Activated CD4-positive, alpha-beta T cell treated with anti-CD3 and anti-CD28 coated beads, Interleukin-2, amount 10 ng/mL, durations not matched to agents 7 days and 5 days (primary cell): ENCODE measurements around the gene CDH4. TPM values are rescaled to one million over a fixed set of nuclear protein-coding genes. Genes with fewer than 3 reads are reported as not detected.
"Not testable (repeated sequence)": the region's sequence is repeated elsewhere in the genome, so short reads cannot be mapped to it uniquely, and the experiment has no call there.

Source experiments
- CTCF ChIA-PET: fragments of 350-600 bp; sonication (Branson Sonifier 250); formaldehyde crosslinking; loops from one replicate; lab custom pipeline; 2021; ENCODE audit warnings: antibody characterized with exemption; lab: Charles Lee
- POLR2A ChIA-PET: fragments of 350-600 bp; sonication (Branson Sonifier 250); formaldehyde crosslinking; loops from one replicate; lab custom pipeline; 2021; ENCODE audit warnings: antibody characterized with exemption; lab: Charles Lee
- DNase-seq: peaks from one replicate; pipeline ENCODE4 v3.0.0-alpha.2; 2020
- H3K27ac Mint-ChIP-seq: one replicate; pipeline ENCODE4 v1.8.0; 2021; ENCODE audit warnings: mild to moderate bottlenecking, moderate library complexity, mixed read lengths
- H3K27me3 Mint-ChIP-seq: one replicate; pipeline ENCODE4 v1.8.0; 2021; ENCODE audit warnings: mixed read lengths
- H3K36me3 Mint-ChIP-seq: one replicate; pipeline ENCODE4 v1.8.0; 2021; ENCODE audit warnings: low read depth, mixed read lengths
- H3K4me1 Mint-ChIP-seq: one replicate; pipeline ENCODE4 v1.8.0; 2021; ENCODE audit warnings: mixed read lengths
- H3K4me3 Mint-ChIP-seq: one replicate; pipeline ENCODE4 v1.8.0; 2021; ENCODE audit warnings: mild to moderate bottlenecking, moderate library complexity, mixed read lengths
- H3K9me3 Mint-ChIP-seq: one replicate; pipeline ENCODE4 v1.8.0; 2021; ENCODE audit warnings: mixed read lengths
- total RNA-seq, 2 experiments: library from RNA; stranded (reverse); gene quantifications; one replicate each; pipeline ENCODE4 v1.2.3, GENCODE V29; 2021

The CDH4 gene
- total RNA-seq, 2 experiments from 2014 or later = not detected

- no peak overlapping the region for H3K27ac Mint-ChIP-seq
- H3K27me3 Mint-ChIP-seq = no peaks in the 10 kb centered on the region
- H3K4me3 Mint-ChIP-seq = no peak overlapping the region
- ChIA-PET CTCF (no interaction called here), POLR2A (no interaction called here)
- H3K9me3 Mint-ChIP-seq = peaks cover 11% of the 10 kb centered on the region
- H3K4me1 Mint-ChIP-seq = no peaks in the 10 kb centered on the region
- no peak for DNase-seq
- H3K36me3 Mint-ChIP-seq = no peaks in the 10 kb centered on the region
Measured at GRCh38 chr20:61459705-61460104, 207.6 kb downstream of the CDH4 start.

- CTCF ChIA-PET = interaction anchor here (0.6 kb wide), 1 partner anchor 11 kb away, joined by 3 read pairs; no protein-coding TSS in a partner anchor
- Mint-ChIP-seq H3K36me3 (no peaks in the 10 kb centered on the region), H3K4me3 (no peak overlapping the region), H3K4me1 (no peaks in the 10 kb centered on the region), H3K27me3 (no peaks in the 10 kb centered on the region), H3K9me3 (peaks cover 11% of the 10 kb centered on the region), H3K27ac (no peak overlapping the region)
- POLR2A ChIA-PET = no interaction called here
- DNase-seq = no peak
Measured at GRCh38 chr20:61460261-61461052, 208.4 kb downstream of the CDH4 start.

- no peak overlapping the region for H3K27ac Mint-ChIP-seq
- no peaks in the 10 kb centered on the region for H3K36me3 Mint-ChIP-seq
- no peaks in the 10 kb centered on the region for H3K4me1 Mint-ChIP-seq
- DNase-seq = no peak
- ChIA-PET CTCF (no interaction called here), POLR2A (no interaction called here)
- no peaks in the 10 kb centered on the region for H3K27me3 Mint-ChIP-seq
- no peak overlapping the region for H3K4me3 Mint-ChIP-seq
- H3K9me3 Mint-ChIP-seq = peaks cover 8% of the 10 kb centered on the region
Measured at GRCh38 chr20:61461461-61461860, 209.4 kb downstream of the CDH4 start.

- Mint-ChIP-seq H3K4me3 (no peak overlapping the region), H3K4me1 (no peaks in the 10 kb centered on the region), H3K27ac (no peak overlapping the region), H3K9me3 (peaks cover 13% of the 10 kb centered on the region), H3K27me3 (no peaks in the 10 kb centered on the region), H3K36me3 (no peaks in the 10 kb centered on the region)
- CTCF ChIA-PET = no interaction called here
- POLR2A ChIA-PET = no interaction called here
- no peak for DNase-seq
Measured at GRCh38 chr20:61464307-61465303, 212.5 kb downstream of the CDH4 start.

GRCh38 chr20:61475729-61476128 lies 223.7 kb downstream of the CDH4 start:
- Mint-ChIP-seq H3K27me3 (no peaks in the 10 kb centered on the region), H3K4me3 (no peak overlapping the region), H3K27ac (no peak overlapping the region), H3K36me3 (no peaks in the 10 kb centered on the region), H3K4me1 (no peaks in the 10 kb centered on the region), H3K9me3 (peaks cover 9% of the 10 kb centered on the region)
- POLR2A ChIA-PET = no interaction called here
- no peak for DNase-seq
- CTCF ChIA-PET = no interaction called here

- Mint-ChIP-seq H3K27ac (no peak overlapping the region), H3K9me3 (peaks cover 9% of the 10 kb centered on the region), H3K36me3 (no peaks in the 10 kb centered on the region), H3K27me3 (no peaks in the 10 kb centered on the region), H3K4me3 (no peak overlapping the region), H3K4me1 (no peaks in the 10 kb centered on the region)
- CTCF ChIA-PET = no interaction called here
- DNase-seq = no peak
- POLR2A ChIA-PET = no interaction called here
Measured at GRCh38 chr20:61476956-61477355, 224.9 kb downstream of the CDH4 start.

GRCh38 chr20:61477451-61477861 lies 225.4 kb downstream of the CDH4 start:
- Mint-ChIP-seq H3K27me3 (no peaks in the 10 kb centered on the region), H3K36me3 (no peaks in the 10 kb centered on the region), H3K27ac (no peak overlapping the region), H3K4me3 (no peak overlapping the region), H3K9me3 (peaks cover 9% of the 10 kb centered on the region), H3K4me1 (no peaks in the 10 kb centered on the region)
- CTCF ChIA-PET = no interaction called here
- POLR2A ChIA-PET = no interaction called here
- no peak for DNase-seq

GRCh38 chr20:61478094-61478493 lies 226.0 kb downstream of the CDH4 start:
- CTCF ChIA-PET = no interaction called here
- no peaks in the 10 kb centered on the region for H3K36me3 Mint-ChIP-seq
- H3K4me1 Mint-ChIP-seq = no peaks in the 10 kb centered on the region
- no peak overlapping the region for H3K4me3 Mint-ChIP-seq
- H3K27ac Mint-ChIP-seq = no peak overlapping the region
- no peak for DNase-seq
- no peaks in the 10 kb centered on the region for H3K27me3 Mint-ChIP-seq
- peaks cover 11% of the 10 kb centered on the region for H3K9me3 Mint-ChIP-seq
- POLR2A ChIA-PET = no interaction called here

GRCh38 chr20:61478611-61479305 lies 226.7 kb downstream of the CDH4 start:
- ChIA-PET POLR2A (no interaction called here), CTCF (no interaction called here)
- peaks cover 11% of the 10 kb centered on the region for H3K9me3 Mint-ChIP-seq
- no peak overlapping the region for H3K4me3 Mint-ChIP-seq
- H3K36me3 Mint-ChIP-seq = no peaks in the 10 kb centered on the region
- H3K27ac Mint-ChIP-seq = no peak overlapping the region
- DNase-seq = no peak
- H3K27me3 Mint-ChIP-seq = no peaks in the 10 kb centered on the region
- no peaks in the 10 kb centered on the region for H3K4me1 Mint-ChIP-seq

- DNase-seq, H3K36me3 Mint-ChIP-seq, CTCF ChIA-PET, H3K4me3 Mint-ChIP-seq, H3K4me1 Mint-ChIP-seq, H3K27me3 Mint-ChIP-seq, POLR2A ChIA-PET, H3K27ac Mint-ChIP-seq: not testable (repeated sequence)
- peaks cover 11% of the 10 kb centered on the region for H3K9me3 Mint-ChIP-seq
Measured at GRCh38 chr20:61479433-61479832, 227.4 kb downstream of the CDH4 start.

GRCh38 chr20:61480158-61480825 lies 228.2 kb downstream of the CDH4 start:
- no peak overlapping the region for H3K27ac Mint-ChIP-seq
- H3K36me3 Mint-ChIP-seq = no peaks in the 10 kb centered on the region
- peaks cover 11% of the 10 kb centered on the region for H3K9me3 Mint-ChIP-seq
- H3K4me1 Mint-ChIP-seq = no peaks in the 10 kb centered on the region
- ChIA-PET CTCF (no interaction called here), POLR2A (no interaction called here)
- no peaks in the 10 kb centered on the region for H3K27me3 Mint-ChIP-seq
- H3K4me3 Mint-ChIP-seq = no peak overlapping the region
- no peak for DNase-seq

- no peaks in the 10 kb centered on the region for H3K27me3 Mint-ChIP-seq
- no peaks in the 10 kb centered on the region for H3K36me3 Mint-ChIP-seq
- POLR2A ChIA-PET = no interaction called here
- CTCF ChIA-PET = no interaction called here
- no peak overlapping the region for H3K4me3 Mint-ChIP-seq
- no peaks in the 10 kb centered on the region for H3K4me1 Mint-ChIP-seq
- no peak overlapping the region for H3K27ac Mint-ChIP-seq
- no peak for DNase-seq
- H3K9me3 Mint-ChIP-seq = peaks cover 9% of the 10 kb centered on the region
Measured at GRCh38 chr20:61482056-61482887, 230.2 kb downstream of the CDH4 start.
